ENCODE results near the gene STK17A.

STK17A gene

GRCh38 chr7:43669286-43670081, 86.6 kb downstream of the STK17A start:
- no peaks in the 10 kb centered on the region for H3K36me3 ChIP-seq (ENCODE audit: control insufficient read depth in 2 of 2, insufficient read depth in 1 of 2, low read length in 2 of 2)
- no peak overlapping the region for H3K4me3 ChIP-seq (ENCODE audit: low read depth, low read length)
- no peak overlapping the region for H3K27ac ChIP-seq (ENCODE audit: extremely low read depth, low read depth, low read length)
- H3K4me1 ChIP-seq (ENCODE audit: control insufficient read depth, insufficient read depth, low read length), result no peaks in the 10 kb centered on the region
- H3K9me3 ChIP-seq (ENCODE audit: control insufficient read depth, insufficient read depth, low read depth, low read length), result no peaks in the 10 kb centered on the region
- CTCF ChIA-PET, result interaction anchor here (1.0 kb wide), 1 partner anchor 13 kb away, joined by 3 read pairs; no protein-coding TSS in a partner anchor
- no peak for TF ChIP-seq ZNF239 (tag by site-specific recombination; IDR thresholded peaks at IDR 0.05)
- TF ChIP-seq PRDM1 (tag by site-specific recombination; IDR thresholded peaks at IDR 0.05), result no peak
- TF ChIP-seq ZNF266 (tag by site-specific recombination; IDR thresholded peaks at IDR 0.05; ENCODE audit: low read depth), result no peak
- no peak for TF ChIP-seq ZBTB20 (tag by site-specific recombination; IDR thresholded peaks at IDR 0.05)
- TF ChIP-seq ZNF19 (tag by site-specific recombination; IDR thresholded peaks at IDR 0.05; ENCODE audit: low read depth), result no peak
- no peak for TF ChIP-seq ZXDB (tag by site-specific recombination; IDR thresholded peaks at IDR 0.05)
- TF ChIP-seq ZFP41 (tag by site-specific recombination; IDR thresholded peaks at IDR 0.05; ENCODE audit: borderline replicate concordance), result no peak
- TF ChIP-seq PBX3 (CRISPR knock-in tag; IDR thresholded peaks at IDR 0.05), result no peak
- TF ChIP-seq BCL11A (tag by site-specific recombination; IDR thresholded peaks at IDR 0.05; ENCODE audit: low read depth), result no peak
- no peak for TF ChIP-seq ZNF664 (tag by site-specific recombination; IDR thresholded peaks at IDR 0.05)
- no peak for TF ChIP-seq ZNF157 (tag by site-specific recombination; IDR thresholded peaks at IDR 0.05)
- no peak for TF ChIP-seq ZNF24 (tag by site-specific recombination; IDR thresholded peaks at IDR 0.05)
- no peak for TF ChIP-seq ZNF202 (tag by site-specific recombination; IDR thresholded peaks at IDR 0.05; ENCODE audit: borderline replicate concordance)
- no peak for TF ChIP-seq ZNF571 (tag by site-specific recombination; IDR thresholded peaks at IDR 0.05)
- TF ChIP-seq ZNF645 (tag by site-specific recombination; IDR thresholded peaks at IDR 0.05), result no peak
- POLR2A ChIA-PET, result no interaction called here

- TF ChIP-seq GFI1B (tag by site-specific recombination; IDR thresholded peaks at IDR 0.05) (no peak), ZNF645 (tag by site-specific recombination; IDR thresholded peaks at IDR 0.05) (no peak), ZNF10 (tag by site-specific recombination; IDR thresholded peaks at IDR 0.05) (no peak), ZNF830 (tag by site-specific recombination; IDR thresholded peaks at IDR 0.05; ENCODE audit: low read depth) (no peak), ZNF157 (tag by site-specific recombination; IDR thresholded peaks at IDR 0.05) (no peak), ZNF175 (tag by site-specific recombination; IDR thresholded peaks at IDR 0.05) (no peak), YY2 (tag by site-specific recombination; IDR thresholded peaks at IDR 0.05) (no peak), ZNF23 (tag by site-specific recombination; IDR thresholded peaks at IDR 0.05; ENCODE audit: borderline replicate concordance) (no peak), ZNF350 (tag by site-specific recombination; IDR thresholded peaks at IDR 0.05) (no peak), ZNF558 (tag by site-specific recombination; IDR thresholded peaks at IDR 0.05) (no peak), ZFP69B (tag by site-specific recombination; IDR thresholded peaks at IDR 0.05) (no peak), ZNF398 (tag by site-specific recombination; IDR thresholded peaks at IDR 0.05) (no peak), ZNF148 (tag by site-specific recombination; IDR thresholded peaks at IDR 0.05; ENCODE audit: borderline replicate concordance) (no peak), ZBTB7A (tag by site-specific recombination; IDR thresholded peaks at IDR 0.05; ENCODE audit: low read depth) (no peak), ZNF169 (tag by site-specific recombination; IDR thresholded peaks at IDR 0.05) (no peak), ZNF248 (tag by site-specific recombination; IDR thresholded peaks at IDR 0.05) (no peak)
- ChIA-PET POLR2A (no interaction called here), CTCF (no interaction called here)
- Histone ChIP-seq H3K4me1 (ENCODE audit: control insufficient read depth, insufficient read depth, low read length) (no peaks in the 10 kb centered on the region), H3K9me3 (ENCODE audit: control insufficient read depth, insufficient read depth, low read depth, low read length) (no peaks in the 10 kb centered on the region), H3K4me3 (ENCODE audit: low read depth, low read length) (no peak overlapping the region), H3K36me3 (ENCODE audit: control insufficient read depth in 2 of 2, insufficient read depth in 1 of 2, low read length in 2 of 2) (no peaks in the 10 kb centered on the region), H3K27ac (ENCODE audit: extremely low read depth, low read depth, low read length) (no peak overlapping the region)
These were observed 88.6 kb downstream of the STK17A start for GRCh38 chr7:43671521-43671920.
